ENCODE results near the gene PEX16. TPM values are rescaled to one million over a fixed set of nuclear protein-coding genes. Genes with fewer than 3 reads are reported as not detected.

Gene PEX16
- total and polyA plus RNA-seq, 2 of the 13 experiments (the other 11 are each of a cell fraction or from before 2014, with no cell fraction given), result 12.5 to 21.8 TPM

DNA sequence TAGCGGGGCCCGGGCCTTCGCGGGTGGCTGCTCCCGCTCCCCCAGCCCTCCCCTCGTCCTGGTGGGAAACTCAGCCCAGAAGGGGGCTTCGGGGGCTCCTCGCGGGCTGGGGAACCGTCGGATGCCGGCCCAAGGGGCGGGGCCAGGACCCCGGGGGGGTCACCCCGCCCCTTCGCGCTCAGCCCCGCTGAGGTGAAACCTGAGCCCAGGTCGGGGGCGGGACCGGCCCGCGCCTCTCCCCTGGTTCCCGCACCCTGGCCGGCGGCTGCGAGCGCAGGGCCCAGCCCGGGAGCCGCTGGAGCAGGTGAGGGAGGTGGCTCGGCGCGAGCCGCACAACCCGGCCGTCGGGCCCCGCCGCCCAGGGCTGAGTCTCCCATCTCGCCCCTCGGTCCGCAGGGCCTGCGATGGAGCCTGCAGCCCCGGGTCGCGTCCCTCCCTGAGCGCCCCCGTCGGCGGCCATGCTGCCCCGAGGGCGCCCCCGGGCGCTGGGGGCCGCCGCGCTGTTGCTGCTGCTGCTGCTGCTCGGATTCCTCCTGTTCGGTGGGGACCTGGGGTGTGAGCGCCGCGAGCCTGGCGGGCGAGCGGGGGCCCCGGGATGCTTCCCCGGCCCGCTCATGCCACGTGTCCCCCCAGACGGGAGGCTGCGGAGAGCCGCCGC is 4.9 kb upstream of the PEX16 start, which contains the start of gene LARGE2 (continued):
- TF ChIP-seq HMGXB3 (CRISPR knock-in tag; IDR thresholded peaks at IDR 0.05; ENCODE audit: borderline replicate concordance), result no peak
- TF ChIP-seq, protein P1, sequence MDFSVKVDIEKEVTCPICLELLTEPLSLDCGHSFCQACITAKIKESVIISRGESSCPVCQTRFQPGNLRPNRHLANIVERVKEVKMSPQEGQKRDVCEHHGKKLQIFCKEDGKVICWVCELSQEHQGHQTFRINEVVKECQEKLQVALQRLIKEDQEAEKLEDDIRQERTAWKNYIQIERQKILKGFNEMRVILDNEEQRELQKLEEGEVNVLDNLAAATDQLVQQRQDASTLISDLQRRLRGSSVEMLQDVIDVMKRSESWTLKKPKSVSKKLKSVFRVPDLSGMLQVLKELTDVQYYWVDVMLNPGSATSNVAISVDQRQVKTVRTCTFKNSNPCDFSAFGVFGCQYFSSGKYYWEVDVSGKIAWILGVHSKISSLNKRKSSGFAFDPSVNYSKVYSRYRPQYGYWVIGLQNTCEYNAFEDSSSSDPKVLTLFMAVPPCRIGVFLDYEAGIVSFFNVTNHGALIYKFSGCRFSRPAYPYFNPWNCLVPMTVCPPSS (IDR thresholded peaks at IDR 0.05), result no peak
- TF ChIP-seq, protein P2, sequence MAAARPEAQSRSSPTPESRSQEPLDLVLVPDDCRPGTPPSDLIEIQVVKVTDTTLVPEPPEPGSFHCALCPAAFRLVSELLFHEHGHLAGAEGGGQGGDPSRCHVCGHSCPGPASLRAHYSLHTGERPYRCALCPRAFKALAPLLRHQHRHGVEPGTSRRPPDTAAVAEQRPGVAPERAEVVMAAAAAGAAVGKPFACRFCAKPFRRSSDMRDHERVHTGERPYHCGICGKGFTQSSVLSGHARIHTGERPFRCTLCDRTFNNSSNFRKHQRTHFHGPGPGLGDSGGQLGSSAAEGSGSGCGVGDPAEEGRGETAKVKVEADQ (CRISPR knock-in tag; IDR thresholded peaks at IDR 0.05; ENCODE audit: borderline replicate concordance), result 0 out of 2 replicates have a peak, but pooled peaks have one; percentile 29
- TF ChIP-seq SMC3 (IDR thresholded peaks at IDR 0.05; ENCODE audit: low read length), result no peak
- no peak for TF ChIP-seq TIGD3 (CRISPR knock-in tag; IDR thresholded peaks at IDR 0.05; ENCODE audit: borderline replicate concordance)
- TF ChIP-seq NR2C2 (CRISPR knock-in tag; IDR thresholded peaks at IDR 0.05; ENCODE audit: borderline replicate concordance), result no peak; the same call in 1 of the 2 replicates
- no peak for TF ChIP-seq ZNF703 (CRISPR knock-in tag; IDR thresholded peaks at IDR 0.05; ENCODE audit: borderline replicate concordance)
- peak; percentile 87 for TF ChIP-seq SIX4 (CRISPR knock-in tag; IDR thresholded peaks at IDR 0.05)
- peak; percentile 38 for TF ChIP-seq ZNF883 (CRISPR knock-in tag; IDR thresholded peaks at IDR 0.05; ENCODE audit: not compliant biosample characterization)
- TF ChIP-seq MXD3 (CRISPR knock-in tag; IDR thresholded peaks at IDR 0.05), result no peak
- TF ChIP-seq HOXD1 (CRISPR knock-in tag; IDR thresholded peaks at IDR 0.05), result no peak
- TF ChIP-seq PCBP1 (IDR thresholded peaks at IDR 0.05; ENCODE audit: borderline replicate concordance, low read depth, low read length), result no peak
- TF ChIP-seq ZNF564 (CRISPR knock-in tag; IDR thresholded peaks at IDR 0.05), result peak; percentile 68; the same call in 1 of the 2 replicates
- no peak for TF ChIP-seq ZNF674 (CRISPR knock-in tag; IDR thresholded peaks at IDR 0.05; ENCODE audit: low read depth)
- no peak for TF ChIP-seq MXD4 (CRISPR knock-in tag; IDR thresholded peaks at IDR 0.05)
- TF ChIP-seq ZNF724P (CRISPR knock-in tag; IDR thresholded peaks at IDR 0.05; ENCODE audit: borderline replicate concordance), result no peak
- no peak for TF ChIP-seq ZNF274 (CRISPR knock-in tag; IDR thresholded peaks at IDR 0.05)
- TF ChIP-seq SP1 (IDR thresholded peaks at IDR 0.05), result no peak
- peak; percentile 28; the same call in 1 of the 2 replicates for TF ChIP-seq SP1 (CRISPR knock-in tag; IDR thresholded peaks at IDR 0.05)
- no peak for TF ChIP-seq ZNF670 (CRISPR knock-in tag; IDR thresholded peaks at IDR 0.05; ENCODE audit: borderline replicate concordance)
- TF ChIP-seq MTF1 (CRISPR knock-in tag; IDR thresholded peaks at IDR 0.05), result no peak
